ENCODE data around the gene MAGI1.
"Not testable (repeated sequence)": the region's sequence is repeated elsewhere in the genome, so short reads cannot be mapped to it uniquely, and the experiment has no call there.

DNA sequence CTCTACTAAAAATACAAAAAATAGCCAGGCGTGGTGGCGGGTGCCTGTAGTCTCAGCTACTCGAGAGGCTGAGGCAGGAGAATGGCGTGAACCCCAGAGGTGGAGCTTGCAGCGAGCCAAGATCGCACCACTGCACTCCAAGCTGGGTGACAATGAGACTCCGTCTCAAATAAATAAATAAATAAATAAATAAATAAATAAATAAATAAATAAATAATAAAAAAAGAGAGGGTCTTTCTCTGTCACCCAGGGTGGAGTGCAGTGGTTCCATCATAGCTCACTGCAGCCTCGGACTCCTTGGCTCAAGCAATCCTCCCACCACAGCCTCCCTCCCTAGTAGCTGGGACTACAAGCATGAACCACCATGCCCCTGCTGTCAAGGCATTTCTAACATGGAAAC lies 11.6 kb downstream of the MAGI1 start:
- TF ChIP-seq, protein P1, sequence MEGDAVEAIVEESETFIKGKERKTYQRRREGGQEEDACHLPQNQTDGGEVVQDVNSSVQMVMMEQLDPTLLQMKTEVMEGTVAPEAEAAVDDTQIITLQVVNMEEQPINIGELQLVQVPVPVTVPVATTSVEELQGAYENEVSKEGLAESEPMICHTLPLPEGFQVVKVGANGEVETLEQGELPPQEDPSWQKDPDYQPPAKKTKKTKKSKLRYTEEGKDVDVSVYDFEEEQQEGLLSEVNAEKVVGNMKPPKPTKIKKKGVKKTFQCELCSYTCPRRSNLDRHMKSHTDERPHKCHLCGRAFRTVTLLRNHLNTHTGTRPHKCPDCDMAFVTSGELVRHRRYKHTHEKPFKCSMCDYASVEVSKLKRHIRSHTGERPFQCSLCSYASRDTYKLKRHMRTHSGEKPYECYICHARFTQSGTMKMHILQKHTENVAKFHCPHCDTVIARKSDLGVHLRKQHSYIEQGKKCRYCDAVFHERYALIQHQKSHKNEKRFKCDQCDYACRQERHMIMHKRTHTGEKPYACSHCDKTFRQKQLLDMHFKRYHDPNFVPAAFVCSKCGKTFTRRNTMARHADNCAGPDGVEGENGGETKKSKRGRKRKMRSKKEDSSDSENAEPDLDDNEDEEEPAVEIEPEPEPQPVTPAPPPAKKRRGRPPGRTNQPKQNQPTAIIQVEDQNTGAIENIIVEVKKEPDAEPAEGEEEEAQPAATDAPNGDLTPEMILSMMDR (conservative IDR thresholded peaks at IDR 0.05 in 1 of 2, IDR thresholded peaks at IDR 0.05 in 1 of 2; ENCODE audit: low read depth in 1 of 2, low read length in 2 of 2): not testable (repeated sequence)
- not testable (repeated sequence) for TF ChIP-seq EZH2 (IDR thresholded peaks at IDR 0.05; ENCODE audit: low read length, missing control alignments)
